Activated T-helper 17 cell treated with anti-CD3 and anti-CD28 coated beads, Interleukin-2, amount 50 U/mL, for 72 hours (primary cell): Measurements from ENCODE around the gene LRRK1. TPM values are rescaled to one million over a fixed set of nuclear protein-coding genes. Genes with fewer than 3 reads are reported as not detected.
A peak's percentile ranks its signal among the peaks of the same experiment; 100 is the strongest.

Experiments
- ATAC-seq: fragments of 150-1000 bp; cut with Tn5 transposase; replicated peaks from 2 replicates; pipeline ENCODE4 v1.10.0; 2021; ENCODE audit warnings: mild to moderate bottlenecking, moderate library complexity
- H3K27ac Mint-ChIP-seq: one replicate; pipeline ENCODE4 v1.8.0; 2022; ENCODE audit warnings: mixed read lengths
- H3K27me3 Mint-ChIP-seq: one replicate; pipeline ENCODE4 v1.8.0; 2022; ENCODE audit warnings: mixed read lengths
- H3K36me3 Mint-ChIP-seq: one replicate; pipeline ENCODE4 v1.8.0; 2022; ENCODE audit warnings: low read depth, mild to moderate bottlenecking, mixed read lengths
- H3K4me1 Mint-ChIP-seq: one replicate; pipeline ENCODE4 v1.8.0; 2022; ENCODE audit warnings: mixed read lengths
- H3K4me3 Mint-ChIP-seq: one replicate; pipeline ENCODE4 v1.8.0; 2022; ENCODE audit warnings: mild to moderate bottlenecking, mixed read lengths
- H3K9me3 Mint-ChIP-seq: one replicate; pipeline ENCODE4 v1.8.0; 2022; ENCODE audit warnings: mixed read lengths
- total RNA-seq, 2 donors: library from RNA; stranded (reverse); gene quantifications; one replicate each; pipeline ENCODE4 v1.2.3, GENCODE V29; 2022

Gene LRRK1
- total RNA-seq, 2 donors from 2014 or later, result 0.74 to 0.82 TPM

DNA sequence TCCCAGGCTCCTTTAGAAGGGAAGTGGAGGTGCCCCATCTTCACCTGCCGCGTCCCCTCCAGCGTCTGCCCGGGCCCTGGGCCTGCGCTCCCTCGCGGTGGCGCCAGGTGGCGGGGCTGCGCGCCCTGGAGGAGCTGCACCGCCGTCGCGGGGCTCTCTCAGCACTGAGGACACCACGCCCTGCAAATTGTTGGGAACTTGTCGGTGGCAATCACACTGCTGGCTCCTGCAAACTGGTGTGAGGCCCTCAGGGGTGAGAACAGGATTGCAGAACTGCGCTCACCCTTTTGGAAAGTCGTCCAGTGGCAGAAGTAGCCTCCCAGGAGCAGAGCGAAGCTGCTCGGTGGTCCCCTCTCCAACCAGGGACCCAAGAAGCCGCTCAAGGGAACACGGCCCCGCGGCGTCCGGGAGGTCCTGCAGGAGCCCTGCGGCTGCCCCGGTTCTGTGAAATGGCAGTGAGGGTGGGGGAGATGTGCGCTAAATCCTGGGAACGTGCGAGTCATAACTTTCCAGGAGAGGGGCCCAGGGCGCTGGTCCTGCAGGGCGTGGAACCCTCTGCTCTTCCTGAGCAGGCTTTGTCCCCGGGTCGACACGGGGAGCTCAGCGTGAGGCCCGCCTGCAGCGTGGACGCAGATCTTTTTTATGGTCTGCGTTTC, 995 bp upstream of the LRRK1 start:
- H3K27ac Mint-ChIP-seq, result no peak overlapping the region
- ATAC-seq, result peak; percentile 90
- peaks cover 5% of the 10 kb centered on the region for H3K4me1 Mint-ChIP-seq
- peaks cover 55% of the 10 kb centered on the region for H3K27me3 Mint-ChIP-seq
- H3K36me3 Mint-ChIP-seq, result no peaks in the 10 kb centered on the region
- H3K4me3 Mint-ChIP-seq, result peak overlapping the region; percentile 74
- no peaks in the 10 kb centered on the region for H3K9me3 Mint-ChIP-seq

DNA sequence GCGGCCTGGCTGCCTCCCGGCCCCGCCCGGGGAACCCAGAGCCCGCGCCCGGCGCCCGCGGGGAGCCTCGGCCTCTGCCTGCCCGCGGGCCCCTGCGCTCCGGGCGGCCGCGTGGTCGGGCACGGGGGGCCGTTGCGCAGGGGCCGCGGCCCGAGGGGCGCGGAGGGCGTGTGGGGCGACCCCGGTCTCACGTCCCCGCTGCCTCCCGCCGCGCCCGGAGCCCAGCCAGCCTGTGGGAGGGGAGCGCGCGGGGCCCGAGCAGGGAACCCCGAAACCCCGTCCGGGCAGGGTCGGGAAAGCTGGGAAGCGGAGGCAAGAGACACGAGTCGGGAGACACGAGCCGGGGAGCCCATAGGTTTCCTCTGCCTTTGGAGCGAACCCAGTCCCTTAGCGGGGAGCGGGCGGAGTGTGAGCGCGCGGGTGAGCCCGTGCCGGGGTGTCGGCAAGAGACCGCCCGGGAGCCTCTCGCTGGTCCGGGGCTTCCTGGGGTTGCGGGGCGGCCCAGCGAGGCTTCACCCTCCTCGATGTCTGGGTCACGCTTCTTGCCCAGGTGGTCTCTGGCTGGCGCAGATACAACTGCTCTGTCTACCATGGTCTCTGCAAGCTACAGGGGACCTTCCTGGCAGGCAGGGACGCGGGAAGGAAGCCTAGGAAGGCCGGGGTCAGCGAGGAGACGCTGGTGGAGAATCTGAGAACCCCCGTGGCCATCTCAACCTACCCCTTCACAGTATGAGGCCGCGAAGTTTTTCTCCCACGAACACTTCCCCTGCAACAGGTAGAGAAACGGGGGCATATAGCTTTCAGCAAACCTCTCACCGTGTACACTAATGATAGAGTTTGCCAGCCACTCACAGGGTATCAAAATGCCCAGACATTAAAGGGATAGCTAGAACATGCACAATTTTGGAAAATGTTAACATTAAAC, 586 bp downstream of the LRRK1 start:
- H3K4me3 Mint-ChIP-seq, result peak overlapping the region; percentile 56
- H3K27ac Mint-ChIP-seq, result no peak overlapping the region
- ATAC-seq, result peak; percentile 15
- no peaks in the 10 kb centered on the region for H3K9me3 Mint-ChIP-seq
- peaks cover 49% of the 10 kb centered on the region for H3K27me3 Mint-ChIP-seq
- peaks cover 5% of the 10 kb centered on the region for H3K4me1 Mint-ChIP-seq
- H3K36me3 Mint-ChIP-seq, result no peaks in the 10 kb centered on the region

DNA sequence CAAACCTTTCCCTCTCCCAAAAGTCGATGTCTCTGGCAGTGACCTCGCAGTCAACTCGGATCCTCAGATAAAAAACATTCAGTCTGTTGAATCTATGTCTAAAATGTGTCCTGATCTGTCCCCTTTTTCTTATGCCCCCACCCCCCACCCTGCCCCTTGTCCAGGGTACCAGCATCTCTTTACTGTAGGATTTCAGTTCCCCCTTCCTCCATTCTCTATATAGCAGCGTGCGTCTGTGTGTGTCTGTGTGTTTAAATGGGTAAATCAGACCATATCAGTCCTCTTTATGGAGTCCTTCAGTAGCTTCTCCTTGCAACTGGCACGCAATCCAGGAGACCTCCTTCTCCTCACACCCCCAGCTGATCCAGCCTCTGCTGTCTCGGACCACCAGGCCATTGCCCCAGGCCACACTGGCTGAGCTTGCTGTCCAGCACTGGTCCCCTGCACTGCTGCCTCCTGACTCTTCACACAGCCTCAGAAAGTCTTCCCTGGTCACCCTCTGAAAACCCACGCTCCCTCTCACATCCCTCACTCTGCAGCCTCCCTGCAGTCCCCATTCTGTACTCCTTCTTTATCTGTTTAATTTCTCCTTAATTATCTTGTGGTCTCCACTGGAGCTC, 1.5 kb downstream of the LRRK1 start:
- Mint-ChIP-seq H3K36me3 (no peaks in the 10 kb centered on the region), H3K4me1 (peaks cover 5% of the 10 kb centered on the region), H3K27ac (no peak overlapping the region)

DNA sequence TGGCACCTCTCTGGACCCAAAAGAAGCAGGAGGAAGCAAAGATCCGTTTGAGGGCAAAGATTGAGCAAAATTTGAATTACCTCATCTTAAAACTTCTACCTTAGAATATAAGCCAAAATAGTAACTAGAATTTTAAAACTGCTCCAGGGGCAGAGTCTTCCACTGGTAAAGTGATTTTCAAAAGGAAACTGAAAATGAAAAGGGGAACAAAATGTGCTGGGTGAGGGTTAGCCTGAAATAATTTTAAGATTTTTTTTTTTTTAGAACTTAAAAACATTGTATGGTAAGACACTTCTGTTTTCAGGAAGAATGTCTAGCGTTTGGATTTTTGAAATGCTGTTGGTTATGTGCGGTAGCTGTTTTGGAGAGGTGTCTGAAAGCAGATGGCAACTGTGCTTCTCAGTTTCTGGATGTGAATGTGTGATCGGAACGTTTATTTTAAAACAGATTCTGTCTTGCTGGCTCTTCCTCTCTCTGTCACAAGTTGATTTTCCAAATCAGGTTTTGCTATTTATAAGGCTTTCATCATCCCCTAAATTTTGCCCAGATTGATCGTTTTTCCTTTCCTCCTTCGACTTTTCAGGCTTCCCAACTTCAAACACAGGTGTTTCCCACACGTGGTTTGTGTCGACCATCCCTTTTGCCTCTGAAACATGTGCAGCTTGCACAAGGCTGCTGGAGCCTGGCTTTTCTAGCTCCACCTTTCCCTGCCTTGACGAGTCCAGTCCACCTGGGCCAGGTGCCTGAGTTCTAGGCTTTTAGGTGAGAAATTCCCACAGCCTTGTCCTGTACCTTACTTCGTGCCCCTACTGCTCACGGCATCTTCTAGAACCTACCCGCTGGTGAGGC, 3.3 kb downstream of the LRRK1 start:
- Mint-ChIP-seq H3K27me3 (peaks cover 34% of the 10 kb centered on the region), H3K4me3 (peak overlapping the region; percentile 3), H3K36me3 (no peaks in the 10 kb centered on the region), H3K27ac (no peak overlapping the region), H3K4me1 (peaks cover 5% of the 10 kb centered on the region), H3K9me3 (no peaks in the 10 kb centered on the region)
- no peak for ATAC-seq

More for the DNA sequence above, 1.5 kb downstream of the LRRK1 start:
- peaks cover 48% of the 10 kb centered on the region for H3K27me3 Mint-ChIP-seq
- H3K9me3 Mint-ChIP-seq, result no peaks in the 10 kb centered on the region
- no peak for ATAC-seq
- peak overlapping the region; percentile 56 for H3K4me3 Mint-ChIP-seq

DNA sequence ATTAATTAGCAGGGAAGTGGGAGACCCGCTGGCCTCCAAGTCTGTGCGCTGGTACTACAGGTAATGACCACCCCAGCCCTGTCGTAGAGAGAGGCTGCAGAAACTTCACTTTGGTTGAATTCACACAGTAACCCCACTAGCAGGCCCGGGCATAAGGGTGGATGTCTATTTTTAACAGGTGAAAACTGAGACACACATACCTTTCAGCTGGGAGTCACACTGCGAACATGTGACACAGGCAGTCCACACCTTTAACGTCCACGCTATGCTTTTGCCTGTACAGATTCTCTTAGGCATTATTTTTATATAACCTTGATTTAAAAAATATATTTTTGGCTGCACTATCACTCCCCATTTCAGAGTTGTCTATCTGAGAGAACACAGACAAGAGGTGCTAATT, 3.9 kb downstream of the LRRK1 start:
- ATAC-seq, result no peak
- Mint-ChIP-seq H3K4me1 (peaks cover 5% of the 10 kb centered on the region), H3K27me3 (peaks cover 32% of the 10 kb centered on the region), H3K27ac (no peak overlapping the region), H3K4me3 (no peak overlapping the region), H3K9me3 (no peaks in the 10 kb centered on the region), H3K36me3 (no peaks in the 10 kb centered on the region)

DNA sequence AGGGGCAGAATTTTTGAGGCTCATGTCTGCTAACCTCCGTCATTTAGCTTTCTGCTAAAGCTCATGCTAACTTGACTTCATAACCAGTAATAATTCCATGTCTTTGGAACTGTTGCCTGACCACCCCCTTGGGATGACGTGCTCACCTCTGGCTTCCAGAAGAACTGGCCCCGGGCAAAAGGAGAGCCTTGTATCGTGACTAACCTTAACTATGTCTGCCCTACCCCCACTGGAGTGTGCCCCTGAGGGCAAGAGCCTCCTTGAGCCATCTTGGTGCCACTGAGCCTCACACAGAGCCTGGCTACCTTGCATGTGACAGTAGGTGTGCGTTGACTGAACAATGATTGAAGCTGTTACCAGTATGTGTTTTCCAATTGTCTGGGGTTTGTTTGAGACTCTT, 4.7 kb downstream of the LRRK1 start:
- peaks cover 27% of the 10 kb centered on the region for H3K27me3 Mint-ChIP-seq
- H3K4me3 Mint-ChIP-seq, result no peak overlapping the region
- no peak overlapping the region for H3K27ac Mint-ChIP-seq
- H3K4me1 Mint-ChIP-seq, result no peaks in the 10 kb centered on the region
- H3K36me3 Mint-ChIP-seq, result no peaks in the 10 kb centered on the region
- no peak for ATAC-seq
- H3K9me3 Mint-ChIP-seq, result no peaks in the 10 kb centered on the region

DNA sequence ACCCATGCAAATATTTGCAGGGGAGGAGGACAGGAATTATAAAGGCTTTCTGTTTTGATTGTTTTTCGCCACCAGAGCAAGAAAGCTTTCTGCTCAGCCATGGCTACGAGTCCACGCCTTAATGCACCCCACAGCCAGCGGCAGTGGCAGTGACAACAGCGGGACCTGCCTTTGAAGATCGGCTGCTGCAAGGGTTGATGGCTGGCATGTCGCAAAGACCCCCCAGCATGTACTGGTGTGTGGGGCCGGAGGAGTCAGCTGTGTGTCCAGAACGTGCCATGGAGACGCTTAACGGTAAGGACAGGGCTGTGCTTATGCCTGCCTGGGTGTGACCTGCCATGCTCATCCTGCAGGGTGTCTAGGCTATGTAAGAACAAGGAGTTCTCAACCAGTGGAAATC, 5.3 kb downstream of the LRRK1 start:
- ATAC-seq, result no peak
- no peak overlapping the region for H3K27ac Mint-ChIP-seq
- no peak overlapping the region for H3K4me3 Mint-ChIP-seq
- peaks cover 27% of the 10 kb centered on the region for H3K27me3 Mint-ChIP-seq
- H3K4me1 Mint-ChIP-seq, result no peaks in the 10 kb centered on the region
- H3K9me3 Mint-ChIP-seq, result no peaks in the 10 kb centered on the region
- no peaks in the 10 kb centered on the region for H3K36me3 Mint-ChIP-seq

DNA sequence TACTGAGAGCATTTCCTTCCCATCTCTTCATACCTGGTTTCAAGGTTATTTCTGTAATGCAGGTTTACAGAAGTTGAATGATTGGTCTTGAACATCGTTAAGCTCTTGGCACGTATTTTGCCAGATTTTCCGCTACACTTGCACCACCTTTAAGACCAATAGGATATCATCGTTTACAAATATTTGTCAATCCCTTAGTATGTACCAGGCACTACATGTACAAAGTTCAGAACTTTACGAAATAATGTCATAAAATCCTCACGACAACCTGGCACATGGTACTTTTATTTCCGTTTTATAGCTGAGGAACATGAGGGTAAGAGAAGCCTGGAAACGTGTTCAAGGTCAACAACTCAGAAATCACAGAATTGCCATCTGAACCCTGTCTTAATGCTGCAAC, 6.3 kb downstream of the LRRK1 start:
- no peaks in the 10 kb centered on the region for H3K4me1 Mint-ChIP-seq
- no peaks in the 10 kb centered on the region for H3K36me3 Mint-ChIP-seq

DNA sequence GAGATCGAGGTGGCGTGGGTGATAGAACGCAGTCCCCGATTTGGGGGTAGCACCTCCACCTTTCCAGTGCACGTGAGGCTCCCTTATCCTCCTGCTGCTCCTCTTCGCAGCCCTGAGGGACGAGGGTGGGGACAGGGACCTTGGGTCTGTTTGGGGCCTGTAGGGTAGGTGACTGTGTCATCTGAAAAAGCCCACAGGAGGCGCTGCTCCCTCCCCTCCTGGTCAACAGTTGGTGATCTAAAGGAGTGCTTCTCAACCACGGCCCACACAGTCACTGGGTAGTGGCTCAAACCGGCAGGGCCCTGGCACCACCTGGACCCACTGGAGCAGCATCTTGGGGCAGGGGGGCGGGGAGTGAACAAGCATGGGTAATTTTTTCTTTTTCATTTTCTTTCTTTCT, 7.1 kb downstream of the LRRK1 start:
- H3K4me3 Mint-ChIP-seq, result no peak overlapping the region
- ATAC-seq, result no peak
- H3K27me3 Mint-ChIP-seq, result peaks cover 17% of the 10 kb centered on the region
- no peaks in the 10 kb centered on the region for H3K36me3 Mint-ChIP-seq
- H3K4me1 Mint-ChIP-seq, result no peaks in the 10 kb centered on the region
- no peaks in the 10 kb centered on the region for H3K9me3 Mint-ChIP-seq
- no peak overlapping the region for H3K27ac Mint-ChIP-seq

More for the DNA sequence above, 6.3 kb downstream of the LRRK1 start:
- Mint-ChIP-seq H3K4me3 (no peak overlapping the region), H3K27ac (no peak overlapping the region), H3K9me3 (no peaks in the 10 kb centered on the region), H3K27me3 (peaks cover 24% of the 10 kb centered on the region)
- ATAC-seq, result no peak

DNA sequence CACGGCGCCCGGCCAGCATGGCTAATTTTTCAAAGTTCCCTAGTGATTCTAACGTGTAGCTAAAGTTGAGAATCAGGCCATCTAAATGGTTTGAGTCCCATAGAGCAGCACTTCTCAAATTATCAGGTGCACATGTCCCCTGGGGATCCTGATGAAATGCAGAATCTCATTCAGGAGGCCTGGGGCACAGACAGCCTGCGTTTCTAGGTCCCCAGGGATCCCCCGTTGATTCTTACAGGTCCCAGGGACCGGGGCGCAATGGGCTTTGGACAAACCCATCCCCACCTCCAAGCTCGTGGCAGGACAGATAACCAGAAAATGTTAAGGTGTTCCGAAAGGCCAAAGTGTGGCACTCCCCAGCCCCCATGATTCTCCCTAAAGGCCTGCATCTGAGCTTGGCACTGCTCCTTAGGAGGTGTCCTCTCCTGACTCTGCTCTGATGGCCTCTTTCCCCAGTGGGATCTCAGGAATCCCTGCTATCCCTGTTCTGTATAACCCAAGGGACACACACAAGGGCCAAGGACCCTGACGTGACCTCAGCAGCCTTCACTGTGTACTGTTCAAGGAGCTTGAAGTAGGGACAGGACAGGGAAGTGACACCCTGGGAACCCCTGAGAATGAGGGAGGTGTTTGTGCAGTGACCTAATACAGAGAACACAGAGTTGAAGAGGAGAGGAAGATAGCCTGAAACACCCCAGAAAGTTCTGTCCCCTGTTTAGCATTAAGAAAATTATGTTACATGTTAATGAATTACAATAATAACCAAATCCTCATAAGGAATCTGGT, 8.0 kb downstream of the LRRK1 start:
- Mint-ChIP-seq H3K27me3 (peaks cover 17% of the 10 kb centered on the region), H3K4me1 (no peaks in the 10 kb centered on the region), H3K4me3 (no peak overlapping the region), H3K36me3 (no peaks in the 10 kb centered on the region), H3K9me3 (no peaks in the 10 kb centered on the region), H3K27ac (no peak overlapping the region)
- no peak for ATAC-seq

DNA sequence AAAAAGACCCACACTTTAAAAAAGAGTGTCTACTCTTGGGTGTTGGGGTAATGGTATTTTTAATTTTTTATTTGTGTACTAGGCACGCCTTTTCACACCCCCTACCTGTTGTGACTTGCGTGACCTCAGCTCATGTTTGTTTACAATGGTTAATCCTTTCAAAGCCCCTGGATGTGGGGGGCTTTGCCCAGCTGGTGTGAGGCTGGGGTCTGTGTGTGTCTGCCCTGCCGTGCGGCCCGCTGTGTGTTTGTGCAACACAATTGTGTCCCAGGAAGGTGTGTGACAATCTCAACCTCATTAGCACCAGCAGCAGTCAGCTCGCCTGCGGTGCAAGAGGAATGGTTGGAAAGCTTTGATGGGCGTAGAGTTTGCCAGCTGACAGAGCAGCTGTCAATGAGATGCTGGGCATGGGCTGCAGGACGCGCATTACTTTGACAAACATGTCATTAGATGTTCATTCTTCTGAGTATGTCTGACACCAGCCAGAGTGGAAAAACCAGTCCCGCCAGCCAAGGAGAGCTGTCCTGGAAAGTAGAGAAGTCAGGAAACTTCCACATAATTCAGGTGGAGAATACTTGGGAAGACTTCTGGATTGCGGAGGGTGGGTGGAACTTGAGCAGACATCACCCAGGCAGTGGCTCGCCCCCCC, 9.6 kb downstream of the LRRK1 start:
- no peak for ATAC-seq
- Mint-ChIP-seq H3K4me1 (no peaks in the 10 kb centered on the region), H3K9me3 (no peaks in the 10 kb centered on the region), H3K4me3 (no peak overlapping the region), H3K27me3 (peaks cover 16% of the 10 kb centered on the region), H3K27ac (no peak overlapping the region), H3K36me3 (no peaks in the 10 kb centered on the region)

DNA sequence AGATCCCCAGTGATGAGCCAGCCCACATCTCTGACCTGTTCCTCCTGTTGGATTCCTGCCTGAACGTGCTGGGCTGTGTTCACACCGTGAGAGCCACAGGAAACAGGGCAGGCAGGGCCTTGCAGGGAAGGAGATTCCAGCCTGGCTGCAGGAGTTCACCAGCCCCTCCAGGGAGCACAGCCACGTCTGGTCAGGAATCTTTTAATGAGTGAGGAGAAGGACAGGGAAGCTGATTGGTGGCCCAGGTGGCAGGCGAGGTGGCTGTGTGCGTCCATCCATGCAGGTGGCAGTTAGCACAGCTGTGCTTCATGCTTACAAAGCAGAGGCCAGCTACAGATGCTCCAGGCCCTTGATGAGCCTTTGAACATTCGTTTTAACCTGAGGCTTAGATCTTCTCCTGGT, 10.5 kb downstream of the LRRK1 start:
- no peak overlapping the region for H3K4me3 Mint-ChIP-seq
- H3K27ac Mint-ChIP-seq, result no peak overlapping the region
- no peaks in the 10 kb centered on the region for H3K36me3 Mint-ChIP-seq
- H3K9me3 Mint-ChIP-seq, result no peaks in the 10 kb centered on the region
- H3K27me3 Mint-ChIP-seq, result peaks cover 11% of the 10 kb centered on the region
- no peaks in the 10 kb centered on the region for H3K4me1 Mint-ChIP-seq
- ATAC-seq, result no peak

DNA sequence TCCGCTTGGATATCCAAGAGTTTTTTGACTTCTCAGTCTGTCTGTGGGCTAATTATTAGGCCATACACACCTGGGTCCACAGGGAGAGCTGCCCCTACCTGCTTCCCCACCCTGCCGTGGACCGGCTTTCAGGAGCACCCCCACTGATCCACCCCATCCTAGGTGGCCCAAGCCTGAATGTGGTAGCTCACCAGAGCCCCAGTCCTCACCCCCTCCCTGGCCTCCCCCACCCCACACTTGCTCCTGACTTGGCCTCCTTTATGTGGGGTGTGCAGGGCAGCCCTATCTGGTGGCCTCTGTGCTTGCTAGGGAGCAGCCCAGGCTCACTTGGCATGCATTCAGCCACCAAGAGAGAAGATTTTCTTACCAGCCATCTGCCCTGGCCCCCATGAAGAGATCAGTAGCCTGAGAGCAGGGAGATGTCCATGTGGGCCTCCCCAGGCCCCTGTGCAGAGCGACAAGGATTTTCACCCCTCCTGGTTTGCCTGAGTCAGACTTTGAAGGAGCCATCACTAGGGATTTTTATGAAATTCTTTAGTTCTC, 11.2 kb downstream of the LRRK1 start:
- ATAC-seq, result no peak
- H3K27ac Mint-ChIP-seq, result no peak overlapping the region
- H3K4me1 Mint-ChIP-seq, result no peaks in the 10 kb centered on the region
- peaks cover 11% of the 10 kb centered on the region for H3K27me3 Mint-ChIP-seq
- no peak overlapping the region for H3K4me3 Mint-ChIP-seq
- H3K36me3 Mint-ChIP-seq, result no peaks in the 10 kb centered on the region
- no peaks in the 10 kb centered on the region for H3K9me3 Mint-ChIP-seq
